GM21390 (cell line): ENCODE data around the gene CHST8.

Experiments
- ATAC-seq: cut with Tn5 transposase; IDR thresholded peaks from one replicate; pipeline ENCODE4 v1.9.1; 2021; ENCODE audit not compliant: unreplicated experiment

Gene CHST8

DNA sequence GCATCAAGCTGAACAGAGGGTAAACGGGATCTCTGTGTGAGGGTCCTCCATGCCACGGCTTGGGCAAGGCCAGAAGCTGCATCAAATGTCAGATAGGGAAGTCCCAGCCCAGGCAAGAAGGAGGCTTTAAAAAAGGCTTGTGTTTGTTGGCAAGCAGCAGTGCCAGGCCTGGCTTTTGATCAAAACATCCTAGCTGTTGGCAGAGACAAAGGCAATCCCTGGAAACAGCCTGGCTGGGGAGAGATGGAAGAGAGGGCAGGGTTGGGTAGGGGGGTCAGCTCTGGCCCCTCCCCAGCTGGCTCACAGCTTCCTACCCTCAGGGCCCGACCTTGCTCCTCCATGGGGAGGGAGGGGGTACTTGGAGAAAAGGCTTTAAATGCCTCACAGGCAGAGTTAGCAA is 113.2 kb downstream of the CHST8 start:
- ATAC-seq: no peak

GRCh38 chr19:33736158-33736557 is 114.4 kb downstream of the CHST8 start:
- no peak for ATAC-seq

GRCh38 chr19:33736787-33737186 is 115.0 kb downstream of the CHST8 start:
- no peak for ATAC-seq

DNA sequence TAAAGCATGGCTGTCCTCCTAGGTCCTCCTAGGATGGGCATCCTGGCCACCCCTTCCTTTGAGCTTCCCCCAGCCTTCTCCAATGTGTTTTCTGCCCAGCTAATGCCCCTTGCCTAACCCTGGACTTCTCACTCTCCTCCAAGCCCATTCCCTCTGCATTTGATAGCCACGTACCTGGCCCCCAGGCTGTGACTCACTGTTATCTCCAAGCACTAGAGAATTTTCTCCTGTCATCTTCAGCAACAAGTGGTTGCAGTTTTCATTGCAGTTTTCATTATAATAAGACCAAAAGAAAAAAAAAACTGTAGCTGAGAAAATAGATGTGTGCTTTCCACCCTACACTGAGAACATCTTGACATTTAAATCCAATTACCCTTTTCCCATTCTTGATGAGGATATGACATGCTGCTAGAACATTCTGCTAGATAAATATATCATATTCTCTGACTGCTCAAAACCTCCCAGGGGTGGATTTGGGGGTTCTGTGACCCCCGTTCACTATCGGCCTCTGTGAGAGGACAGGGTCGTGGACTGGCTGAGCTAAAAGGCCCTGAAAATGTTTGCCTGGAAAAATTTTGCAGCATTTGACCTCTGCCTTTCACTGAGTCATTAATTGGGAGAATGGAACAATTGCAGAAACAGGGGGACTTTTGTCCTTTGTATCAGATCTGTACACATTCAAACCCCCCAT is 116.1 kb downstream of the CHST8 start:
- ATAC-seq: no peak

DNA sequence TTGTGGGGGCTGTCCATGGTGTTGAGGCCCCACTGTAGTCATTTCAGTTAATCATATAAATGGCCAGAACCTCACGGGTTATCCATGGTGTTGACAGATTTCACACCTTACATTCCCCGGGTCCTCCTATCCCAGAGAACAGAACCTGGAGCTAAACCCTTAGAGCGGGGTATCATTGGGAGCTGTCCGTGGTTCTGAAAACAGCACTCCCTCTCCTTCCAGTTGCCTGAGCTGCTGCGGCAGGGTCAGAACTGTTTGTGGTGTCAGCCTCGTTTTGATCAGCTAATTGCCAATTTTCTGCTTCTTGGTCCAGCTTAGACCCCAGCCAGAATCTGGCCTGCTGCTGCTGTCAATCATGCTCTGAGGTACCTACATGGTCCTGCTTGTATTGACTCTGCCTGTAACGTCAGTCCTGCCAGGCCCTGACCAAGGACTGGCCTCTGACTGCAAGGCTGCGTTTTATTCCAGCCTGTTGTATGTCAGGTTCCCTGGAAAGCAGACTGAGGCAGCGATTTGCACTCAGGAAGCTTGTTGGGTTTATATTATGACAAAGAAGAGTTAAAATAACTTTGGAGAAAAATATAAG is 119.2 kb downstream of the CHST8 start:
- no peak for ATAC-seq

- ATAC-seq: no peak
Observed at GRCh38 chr19:33745297-33745696, 123.5 kb downstream of the CHST8 start.

DNA sequence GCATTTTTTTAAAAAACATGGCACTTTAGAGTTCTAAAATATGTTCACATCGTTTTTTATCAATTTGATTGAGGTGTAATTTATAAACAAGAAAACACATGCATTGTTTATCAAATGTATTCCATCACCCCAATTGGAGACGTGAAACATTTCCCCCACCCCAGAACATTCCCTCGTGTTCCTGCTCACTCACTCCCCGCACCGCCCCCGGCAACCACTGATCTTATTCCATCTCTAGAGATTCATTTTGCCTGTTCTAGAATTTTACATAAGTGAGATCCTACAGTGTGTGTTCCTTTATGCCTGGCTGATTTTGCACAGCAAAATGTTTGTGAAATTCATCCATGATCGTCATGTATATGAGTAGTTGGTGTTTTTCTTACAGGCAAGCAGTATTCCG is 124.4 kb downstream of the CHST8 start:
- no peak for ATAC-seq

- ATAC-seq: no peak
Observed at GRCh38 chr19:33747273-33747672, 125.5 kb downstream of the CHST8 start.

DNA sequence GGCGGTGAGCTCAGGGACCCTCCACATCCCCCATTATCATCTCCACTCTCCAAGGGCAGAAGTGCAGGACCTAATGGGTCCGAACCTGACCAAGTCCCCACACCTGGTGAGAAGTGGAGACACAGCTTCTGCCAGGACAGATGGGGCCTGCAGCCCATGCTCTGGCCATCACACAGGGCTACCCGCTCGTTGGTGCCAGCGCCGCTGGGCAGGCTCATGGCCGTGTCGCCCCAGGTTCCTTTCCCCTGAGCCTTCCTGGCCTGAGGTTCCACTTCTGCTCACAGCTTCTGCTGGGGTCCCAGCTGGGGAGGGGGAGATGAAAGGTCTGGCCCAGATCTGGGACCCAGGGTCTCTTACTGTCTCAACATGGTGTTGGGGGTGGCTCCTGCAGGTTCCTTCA is 126.5 kb downstream of the CHST8 start:
- ATAC-seq: no peak

- ATAC-seq: no peak
Observed at GRCh38 chr19:33749016-33749415, 127.3 kb downstream of the CHST8 start.

DNA sequence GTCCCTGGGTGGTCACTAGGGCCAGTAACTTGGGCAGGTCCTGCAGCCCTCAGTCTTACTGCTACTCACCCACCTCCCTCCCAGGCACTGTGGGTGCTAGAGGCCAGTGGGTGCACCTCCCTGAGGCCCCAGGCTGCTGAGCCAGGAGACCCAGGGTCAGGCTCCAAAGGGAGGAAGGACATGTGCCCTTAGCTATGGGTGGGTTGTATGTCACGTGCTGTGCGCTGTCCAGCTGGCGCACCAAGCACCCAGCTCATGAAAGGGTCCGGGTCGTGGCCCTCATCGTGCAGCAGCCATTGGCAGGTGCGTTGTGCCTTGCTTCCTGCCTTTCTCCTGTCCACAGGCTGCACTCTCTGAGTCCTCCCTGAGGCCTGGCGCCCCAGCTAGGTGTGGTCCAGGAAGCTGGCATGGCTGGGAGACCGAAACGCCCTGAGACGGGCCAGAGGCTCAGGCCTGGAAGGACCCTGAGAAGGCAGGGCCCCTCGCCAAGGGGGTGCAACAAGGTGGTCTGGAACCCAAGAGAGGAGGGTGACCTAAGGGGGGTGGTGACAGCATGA is 127.9 kb downstream of the CHST8 start:
- ATAC-seq: no peak

DNA sequence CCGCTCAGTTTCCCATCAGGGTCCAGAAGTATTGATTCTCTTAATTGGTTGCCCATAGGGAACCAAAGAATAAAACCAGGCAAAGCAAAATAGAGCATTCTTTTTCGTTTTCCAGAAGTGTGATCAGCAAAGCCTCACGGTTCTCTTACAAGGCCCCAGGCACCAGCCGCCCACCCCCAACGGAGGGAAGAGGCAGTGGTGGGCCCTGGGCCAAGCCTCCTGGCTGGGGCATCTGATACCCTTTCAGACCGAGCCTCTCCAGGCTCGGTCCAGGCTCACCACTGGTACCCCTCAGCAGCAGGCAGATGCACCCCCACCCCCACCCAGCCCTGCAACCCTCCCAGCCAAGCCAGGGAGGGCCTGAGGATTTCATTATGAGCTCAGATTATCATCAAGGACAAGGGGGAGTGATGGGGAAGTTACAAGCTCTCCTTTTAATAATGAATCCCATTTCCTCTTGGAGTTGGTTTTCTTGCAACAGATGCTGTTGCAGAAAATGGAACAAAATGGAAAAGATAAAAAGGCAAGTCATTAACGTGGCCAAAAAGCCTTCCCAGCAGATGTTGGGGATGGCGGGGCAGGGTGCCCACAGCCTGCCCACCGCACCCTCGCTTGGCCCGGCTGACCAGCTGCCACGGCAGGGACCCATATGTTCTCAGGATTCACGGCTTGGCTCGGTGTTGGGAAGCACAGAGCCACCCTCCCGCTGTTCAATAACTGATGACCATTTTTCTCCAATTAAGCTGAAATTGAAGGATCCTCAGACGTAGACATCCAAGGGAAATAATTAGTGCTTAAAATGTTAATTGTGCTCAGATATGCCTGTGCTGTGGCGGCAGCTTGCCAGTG is 129.1 kb downstream of the CHST8 start:
- no peak for ATAC-seq

DNA sequence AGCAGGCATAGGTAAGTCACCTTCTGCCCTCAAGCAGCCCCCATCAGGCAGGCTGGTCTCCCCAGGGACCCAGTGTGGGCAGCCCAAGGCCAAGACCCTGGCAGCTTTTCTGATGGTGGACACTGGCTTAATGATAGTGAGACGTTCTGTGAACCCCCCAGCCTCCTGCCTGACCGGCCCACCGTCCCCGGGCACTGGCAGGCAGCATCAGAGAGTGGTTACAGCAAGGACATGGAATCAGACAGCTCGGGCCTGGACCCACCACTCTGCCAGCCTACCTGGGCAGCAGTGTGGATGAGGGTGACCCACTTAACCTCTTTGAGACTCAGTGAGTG is 129.7 kb downstream of the CHST8 start:
- no peak for ATAC-seq

- no peak for ATAC-seq
Observed at GRCh38 chr19:33752018-33752800, 130.5 kb downstream of the CHST8 start.

- ATAC-seq: no peak
Observed at GRCh38 chr19:33752945-33753344, 131.2 kb downstream of the CHST8 start.

GRCh38 chr19:33754361-33754760 is 132.6 kb downstream of the CHST8 start:
- ATAC-seq: no peak

DNA sequence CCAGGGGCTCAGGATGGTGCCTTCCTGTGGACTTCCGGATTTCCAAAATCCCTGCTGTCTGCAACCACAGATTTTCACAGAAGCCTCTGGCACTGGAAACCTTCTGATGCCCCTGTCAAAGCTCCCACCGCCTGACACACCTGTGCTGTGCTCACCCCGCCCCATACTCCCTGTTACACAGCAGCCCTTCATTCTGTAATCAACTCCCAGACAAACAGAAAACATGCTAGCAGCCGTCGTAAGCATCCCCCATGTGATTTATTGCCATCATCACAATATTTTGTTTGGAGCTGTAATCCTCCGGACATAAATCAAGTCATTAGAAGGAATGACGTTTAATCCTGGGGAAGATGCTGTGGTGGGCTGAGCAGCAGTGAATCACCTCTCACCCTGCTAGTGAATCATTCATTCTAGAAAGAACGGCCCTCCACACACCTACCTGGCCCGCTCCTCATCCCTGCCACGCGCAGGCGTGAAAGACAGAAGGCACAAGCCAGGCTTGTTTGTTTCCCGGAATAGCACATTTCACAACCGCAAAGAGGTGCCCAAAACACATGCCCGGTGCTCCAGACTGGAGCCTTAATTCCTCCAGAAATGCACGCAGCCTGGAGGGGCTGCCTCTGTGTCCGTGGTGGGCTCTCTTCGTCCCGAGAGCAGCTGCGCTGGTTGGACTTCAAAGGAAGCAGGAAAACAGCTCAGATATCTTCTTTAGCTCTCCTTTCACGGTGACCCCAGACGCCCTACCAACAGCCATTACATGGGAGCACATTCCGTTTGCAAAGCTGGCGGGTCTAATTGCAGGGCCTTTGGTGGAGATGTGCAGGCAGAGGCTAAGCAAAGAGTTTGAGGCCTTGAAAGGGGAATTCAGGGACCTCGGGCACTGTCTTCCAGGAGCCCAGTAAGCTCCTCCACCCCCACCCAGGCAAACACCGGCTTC is 133.6 kb downstream of the CHST8 start:
- no peak for ATAC-seq

DNA sequence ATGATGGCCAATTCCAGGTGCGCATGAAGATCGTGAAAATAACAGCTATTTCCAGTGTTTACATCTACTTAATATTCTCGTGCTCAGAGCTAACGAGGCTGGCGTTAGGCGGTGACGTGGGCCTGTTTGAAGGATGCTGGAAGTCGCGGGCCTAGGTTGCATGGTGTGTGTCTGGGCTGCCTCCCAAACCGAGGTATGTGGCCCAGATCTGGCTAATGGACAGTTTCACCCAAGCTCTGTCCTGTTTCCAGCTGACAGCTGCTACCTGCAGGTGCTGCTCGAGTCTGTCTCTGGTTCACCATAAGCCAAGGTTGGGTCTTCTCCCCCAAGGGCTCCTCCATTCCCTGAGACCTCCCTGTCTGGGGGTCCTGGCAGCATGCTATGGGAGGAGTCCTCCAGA is 134.4 kb downstream of the CHST8 start:
- no peak for ATAC-seq

- ATAC-seq: no peak
Observed at GRCh38 chr19:33758541-33759013, 136.8 kb downstream of the CHST8 start.

GRCh38 chr19:33759356-33759755 is 137.6 kb downstream of the CHST8 start:
- no peak for ATAC-seq
